IPS DF 4.7 (cell line): ENCODE results near the gene PRSS12.

Source experiments
- DNase-seq: peaks from one replicate; pipeline ENCODE4 v3.0.0-alpha.2; 2013; ENCODE audit warnings: low spot score; ENCODE audit errors: extremely low read depth

Gene PRSS12

GRCh38 chr4:118357601-118358000 lies 4.8 kb upstream of the PRSS12 start:
- no peak for DNase-seq

GRCh38 chr4:118356731-118357130 lies 3.9 kb upstream of the PRSS12 start:
- DNase-seq = no peak

GRCh38 chr4:118356111-118356510 lies 3.3 kb upstream of the PRSS12 start:
- no peak for DNase-seq

DNA sequence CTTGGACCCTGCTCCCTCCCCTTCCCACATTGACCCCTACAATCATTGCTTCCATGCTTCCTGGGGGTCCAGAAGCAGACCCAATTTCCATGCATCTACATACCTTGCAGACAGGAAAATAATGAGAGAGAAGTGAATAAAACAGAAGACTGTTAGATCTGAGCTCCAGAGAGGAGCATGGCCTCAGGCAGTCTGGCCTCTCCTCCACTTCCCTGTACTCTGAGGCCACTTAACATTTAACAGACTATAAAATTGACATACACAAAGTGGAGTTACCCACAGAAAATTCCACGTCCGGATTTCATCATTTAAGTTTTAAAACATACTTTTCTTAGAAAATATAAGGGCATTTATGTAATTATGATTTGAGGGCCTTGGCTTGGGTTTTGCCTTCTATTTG lies 2.1 kb upstream of the PRSS12 start:
- no peak for DNase-seq

DNA sequence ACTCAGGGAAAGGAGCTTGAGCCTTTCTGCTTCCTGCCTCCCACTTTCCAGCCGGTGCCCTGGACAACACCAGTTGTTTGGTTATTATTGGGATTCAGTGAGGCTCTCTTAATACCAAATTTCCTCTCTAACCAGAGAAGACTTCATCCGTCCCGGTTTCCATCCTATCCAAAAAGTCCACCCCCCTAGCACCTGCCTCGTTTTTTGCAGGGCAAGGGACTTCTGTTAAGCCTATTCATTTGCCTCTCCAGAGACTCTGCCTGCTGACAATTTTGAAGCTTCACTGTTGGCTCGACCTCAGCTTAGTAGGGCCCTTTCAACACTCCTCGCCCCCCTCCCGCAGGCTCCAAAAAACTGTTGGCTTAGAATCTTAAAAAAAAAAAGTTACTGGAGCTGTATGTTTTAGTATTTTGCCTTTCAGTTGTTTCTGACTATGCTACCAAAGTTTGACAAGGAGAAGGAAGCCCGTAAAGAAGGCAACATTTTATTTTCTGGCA lies 779 bp upstream of the PRSS12 start:
- no peak for DNase-seq

DNA sequence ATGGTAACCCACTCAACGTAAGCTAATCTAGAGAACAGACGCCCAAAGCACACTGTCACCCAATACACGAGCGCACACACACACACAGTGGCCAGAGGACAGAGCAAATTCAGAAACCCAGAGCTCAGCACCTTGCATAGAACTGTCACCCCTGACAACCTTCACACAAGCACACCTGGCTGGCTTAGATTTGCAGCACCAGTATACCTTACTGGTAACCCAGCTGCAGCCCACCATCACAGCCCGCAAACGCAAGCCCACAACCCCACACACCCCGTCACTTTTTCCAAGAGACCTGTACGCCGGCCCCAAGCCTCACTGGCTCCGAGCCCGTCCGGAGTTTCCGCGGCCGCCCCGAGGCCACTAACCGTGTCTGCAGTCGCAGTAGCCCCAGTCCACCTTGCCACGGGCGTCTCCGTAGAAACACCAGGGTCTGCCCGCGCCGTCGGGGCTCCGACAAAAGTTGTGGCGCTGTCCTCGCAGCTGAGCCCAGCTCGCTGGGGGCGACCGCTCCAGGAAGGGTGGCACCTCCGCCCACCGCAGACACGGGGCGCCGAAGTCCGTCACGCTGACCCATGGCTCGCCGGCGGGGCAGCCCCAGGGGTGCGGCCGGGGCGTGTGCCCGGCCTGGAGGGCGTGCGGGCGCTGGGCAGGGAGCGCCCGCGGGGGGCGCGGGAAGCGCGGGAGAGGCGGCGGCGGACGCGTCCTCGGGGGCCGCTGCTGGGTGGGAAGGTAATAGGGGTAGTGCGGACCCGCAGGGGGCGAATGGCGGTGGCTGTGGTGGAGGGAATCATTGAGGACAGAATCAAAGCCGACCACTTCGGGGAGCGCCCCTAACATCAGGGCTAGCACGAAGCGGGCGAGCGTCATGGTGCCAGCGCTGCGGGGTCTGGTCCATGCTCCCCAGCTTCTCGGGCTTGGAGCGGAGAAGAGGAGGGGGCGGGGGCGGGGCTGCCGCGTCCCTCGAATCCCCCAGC lies 664 bp downstream of the PRSS12 start:
- DNase-seq = no peak

GRCh38 chr4:118350961-118351360 lies 1.8 kb downstream of the PRSS12 start:
- no peak for DNase-seq

DNA sequence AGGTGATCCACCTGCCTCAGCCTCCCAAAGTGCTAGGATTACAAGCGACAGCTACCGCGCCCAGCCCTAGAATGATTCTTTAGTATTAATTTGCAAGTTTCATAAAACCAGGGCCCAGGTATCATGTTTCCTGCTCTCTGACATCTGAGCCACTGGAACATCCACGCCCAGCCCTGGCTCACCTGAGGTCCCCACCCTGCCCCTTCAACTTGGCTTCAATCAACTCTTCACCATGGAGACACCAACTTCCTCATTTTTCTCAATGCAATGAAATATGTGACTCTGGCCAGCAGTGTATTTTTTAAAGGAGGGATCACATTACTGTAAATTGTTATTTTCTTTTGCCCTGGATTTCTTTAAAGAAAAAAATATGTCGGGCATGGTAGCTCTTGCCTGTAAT lies 3.9 kb downstream of the PRSS12 start:
- DNase-seq = no peak

- no peak for DNase-seq
These were observed 6.3 kb downstream of the PRSS12 start for GRCh38 chr4:118346495-118346894.

DNA sequence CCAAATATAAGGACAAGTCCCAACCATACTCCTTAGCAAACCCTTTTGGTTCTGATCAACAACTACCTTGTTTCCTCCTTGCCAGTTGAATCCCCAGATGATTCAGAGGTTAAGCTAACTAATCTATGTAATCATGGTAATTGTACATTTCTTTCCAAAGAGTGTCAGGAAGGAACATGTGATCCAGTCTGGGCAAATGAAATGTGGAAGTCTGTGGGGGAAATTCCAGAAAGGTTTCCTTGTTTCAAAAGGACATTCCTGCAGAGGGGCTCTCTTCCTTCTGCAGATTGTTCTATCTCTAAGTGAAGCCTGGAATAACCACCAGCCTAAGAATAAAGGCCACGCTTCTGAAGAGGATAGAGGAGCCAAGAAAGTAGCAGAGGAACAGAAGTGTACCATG lies 7.0 kb downstream of the PRSS12 start:
- no peak for DNase-seq

DNA sequence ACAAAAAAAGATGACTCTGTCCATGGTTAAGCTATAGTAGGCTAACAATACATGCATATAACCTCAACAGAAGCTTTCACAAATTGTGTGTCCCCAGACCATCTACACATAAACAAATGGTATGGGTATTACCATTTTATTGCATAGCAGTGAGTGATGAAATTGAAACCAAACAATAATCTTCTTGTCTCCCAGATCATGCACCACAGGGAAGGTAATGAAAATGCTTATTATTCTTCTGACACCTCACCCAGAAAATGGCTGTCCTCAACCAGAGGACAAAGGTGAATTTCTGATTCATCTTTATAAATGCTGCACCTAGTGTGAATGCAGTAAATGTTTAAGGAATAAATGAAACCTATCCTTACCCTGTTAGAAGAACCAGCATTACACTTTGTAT lies 8.0 kb downstream of the PRSS12 start:
- no peak for DNase-seq

- DNase-seq = no peak
These were observed 9.3 kb downstream of the PRSS12 start for GRCh38 chr4:118343501-118343900.

DNA sequence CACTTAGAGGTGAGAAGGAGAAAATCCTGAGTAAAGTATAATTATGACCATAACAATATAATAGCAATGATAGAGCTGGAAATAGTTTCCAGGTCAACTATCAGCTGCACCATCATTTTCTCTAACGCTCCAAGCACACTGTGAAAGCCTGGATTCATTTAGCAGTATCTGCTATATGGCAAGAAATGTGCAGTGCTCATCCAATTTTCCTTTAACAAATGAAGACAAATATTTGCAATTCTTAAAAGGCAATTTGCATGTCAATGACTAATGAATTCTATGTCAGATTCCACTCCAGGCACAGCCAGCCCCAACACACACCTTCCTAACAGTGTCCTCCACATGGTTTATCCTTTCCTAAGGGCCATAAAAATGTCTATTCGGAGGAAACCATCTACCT lies 12.7 kb downstream of the PRSS12 start:
- DNase-seq = no peak

DNA sequence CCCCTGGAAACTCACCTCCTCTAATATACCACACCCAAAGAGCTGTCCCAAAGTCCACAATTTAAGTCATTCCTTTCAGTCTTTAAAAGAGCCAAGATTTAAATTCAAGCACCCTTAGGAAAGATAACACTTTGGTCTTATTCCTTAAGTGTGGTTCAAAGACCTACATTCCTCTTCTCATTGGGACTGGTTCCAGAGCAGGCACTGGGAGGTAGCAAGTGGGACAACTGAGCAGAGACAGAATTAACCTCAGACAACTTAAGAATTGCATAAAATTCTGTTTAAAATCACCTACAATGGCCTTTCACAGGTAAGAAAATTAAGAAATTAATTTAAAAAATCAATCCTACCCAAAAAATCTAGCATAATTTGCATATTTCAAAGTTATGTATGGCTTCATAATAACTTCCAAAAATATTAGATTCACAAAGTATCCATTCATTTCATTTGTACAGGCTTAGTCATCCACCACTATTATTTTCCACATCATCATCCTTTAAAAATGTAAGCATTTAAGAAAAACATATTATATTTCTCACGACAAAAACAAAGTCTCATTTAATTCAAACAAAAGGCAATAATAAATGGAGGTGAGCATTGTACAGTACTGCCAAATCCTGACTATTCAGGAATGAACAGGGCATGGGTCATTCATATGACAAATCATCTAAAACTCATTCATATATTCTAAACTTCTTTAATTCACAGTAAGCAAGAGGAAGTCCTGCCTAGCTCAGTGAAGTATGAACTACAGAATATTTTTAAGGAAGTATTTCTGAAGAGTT lies 13.6 kb downstream of the PRSS12 start:
- no peak for DNase-seq

DNA sequence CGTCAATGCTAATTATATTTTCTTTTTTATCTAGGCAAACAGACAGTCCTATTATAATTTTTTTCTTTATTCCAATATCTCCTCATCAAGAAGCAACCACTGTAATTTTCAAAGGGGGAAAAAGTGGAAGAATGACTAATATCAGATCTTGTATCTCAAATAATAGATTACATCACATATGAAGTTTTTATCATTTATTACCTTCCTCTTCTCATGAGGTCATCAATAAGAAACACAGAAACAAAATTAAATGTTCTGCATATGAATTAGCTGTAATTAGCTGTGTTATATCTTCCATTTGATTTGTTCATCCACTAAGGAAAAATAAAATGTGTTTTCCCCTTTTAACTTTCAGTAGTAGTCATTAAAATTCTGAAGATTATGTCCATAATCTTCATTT lies 14.3 kb downstream of the PRSS12 start:
- DNase-seq = no peak

- no peak for DNase-seq
These were observed 14.8 kb downstream of the PRSS12 start for GRCh38 chr4:118337954-118338353.

GRCh38 chr4:118335774-118336173 lies 17.0 kb downstream of the PRSS12 start:
- no peak for DNase-seq

- no peak for DNase-seq
These were observed 17.5 kb downstream of the PRSS12 start for GRCh38 chr4:118335324-118335723.

- no peak for DNase-seq
These were observed 21.5 kb downstream of the PRSS12 start for GRCh38 chr4:118331352-118331751.

GRCh38 chr4:118329849-118330248 lies 23.0 kb downstream of the PRSS12 start:
- no peak for DNase-seq

DNA sequence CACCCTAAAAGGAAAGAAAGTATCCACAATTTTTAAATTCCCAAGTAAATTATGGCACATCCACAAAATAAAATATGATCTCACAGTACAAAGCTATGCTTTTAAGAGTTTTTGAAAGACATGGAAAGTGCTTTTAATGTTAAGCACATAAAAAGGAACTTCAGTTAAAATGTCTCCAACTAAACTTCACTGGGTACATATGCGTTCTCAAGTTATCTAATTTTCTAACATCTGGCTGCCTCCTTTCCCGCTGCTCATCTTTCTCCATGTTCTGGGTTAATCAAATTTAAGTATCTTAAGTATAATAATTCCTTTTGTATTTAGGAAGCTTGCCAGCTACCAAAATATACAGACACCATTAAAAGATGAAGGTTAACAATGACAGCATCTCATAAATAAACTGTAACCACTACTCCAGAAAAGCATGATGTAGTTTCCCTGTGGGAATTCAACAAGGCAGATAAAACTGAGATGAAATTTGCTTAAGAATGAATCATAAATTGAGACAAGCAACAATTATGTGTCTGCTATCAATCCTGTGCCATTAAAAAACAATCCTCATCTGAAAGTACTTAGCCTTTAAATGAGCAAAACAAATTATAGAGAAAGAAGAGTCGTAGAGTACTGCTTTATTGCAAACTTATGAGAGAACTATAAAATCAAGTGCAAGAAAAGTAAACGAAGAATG lies 25.1 kb downstream of the PRSS12 start:
- no peak for DNase-seq

GRCh38 chr4:118326585-118326984 lies 26.2 kb downstream of the PRSS12 start:
- no peak for DNase-seq
